HEK293 (cell line): Measurements from ENCODE around the gene RIN2.

Source experiments
- CTCF ChIP-seq: fragments of 450-650 bp; formaldehyde crosslinking; IDR thresholded peaks from 2 replicates; pipeline ENCODE4 v1.5.1; 2016; ENCODE audit warnings: missing biosample characterization, missing genetic modification characterization
- MZF1 ChIP-seq: fragments of 450-650 bp; formaldehyde crosslinking; IDR thresholded peaks from 2 replicates; pipeline ENCODE4 v1.5.1; 2017; ENCODE audit warnings: missing biosample characterization, missing genetic modification characterization, borderline replicate concordance
- PRDM1 ChIP-seq: fragments of 450-650 bp; formaldehyde crosslinking; IDR thresholded peaks from 2 replicates; pipeline ENCODE4; 2016; ENCODE audit warnings: missing biosample characterization, missing genetic modification characterization
- ZNF239 ChIP-seq: fragments of 450-650 bp; formaldehyde crosslinking; IDR thresholded peaks from 2 replicates; pipeline ENCODE4 v1.5.1; 2016; ENCODE audit warnings: missing biosample characterization, missing genetic modification characterization
- ZNF311 ChIP-seq: fragments of 450-650 bp; formaldehyde crosslinking; IDR thresholded peaks from 2 replicates; pipeline ENCODE4 v1.5.1; 2017; ENCODE audit warnings: missing biosample characterization, missing genetic modification characterization, borderline replicate concordance
- ZNF324 ChIP-seq: fragments of 450-650 bp; formaldehyde crosslinking; IDR thresholded peaks from 2 replicates; pipeline ENCODE4 v1.5.1; 2016; ENCODE audit warnings: missing biosample characterization, missing genetic modification characterization
- ZNF747 ChIP-seq: fragments of 450-650 bp; formaldehyde crosslinking; IDR thresholded peaks from 2 replicates; pipeline ENCODE4 v1.5.1; 2016; ENCODE audit warnings: missing biosample characterization, missing genetic modification characterization
- TF ChIP-seq, protein P1 (sequence below): fragments of 450-650 bp; formaldehyde crosslinking; IDR thresholded peaks from 2 replicates; pipeline ENCODE4 v1.5.1; 2016; ENCODE audit warnings: missing biosample characterization, missing genetic modification characterization

DNA sequence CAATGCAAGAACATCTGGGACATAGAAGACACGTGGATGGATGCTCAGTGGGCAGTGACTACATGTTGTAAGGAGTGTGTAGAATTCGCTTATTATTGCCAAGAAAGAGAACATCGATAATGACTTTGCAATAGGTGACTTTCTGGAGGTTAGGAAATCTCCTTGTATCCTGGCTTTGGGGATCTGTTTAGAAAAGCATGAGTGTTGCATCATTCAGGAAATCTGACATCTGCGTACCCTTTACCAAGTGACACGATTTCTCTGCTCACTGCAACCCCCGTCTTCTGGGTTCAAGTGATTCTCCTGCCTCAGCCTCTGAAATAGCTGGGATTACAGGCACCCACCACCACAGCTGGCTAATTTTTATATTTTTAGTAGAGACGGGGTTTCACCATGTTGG is 23.2 kb downstream of the RIN2 start:
- TF ChIP-seq ZNF324 = no peak
- TF ChIP-seq ZNF311 (tag by site-specific recombination) = no peak
- TF ChIP-seq CTCF (tag by site-specific recombination) = no peak
- TF ChIP-seq ZNF747 (tag by site-specific recombination) = no peak
- TF ChIP-seq MZF1 (tag by site-specific recombination) = no peak
- no peak for TF ChIP-seq PRDM1 (tag by site-specific recombination)
- TF ChIP-seq ZNF239 = no peak
- TF ChIP-seq, protein P1, sequence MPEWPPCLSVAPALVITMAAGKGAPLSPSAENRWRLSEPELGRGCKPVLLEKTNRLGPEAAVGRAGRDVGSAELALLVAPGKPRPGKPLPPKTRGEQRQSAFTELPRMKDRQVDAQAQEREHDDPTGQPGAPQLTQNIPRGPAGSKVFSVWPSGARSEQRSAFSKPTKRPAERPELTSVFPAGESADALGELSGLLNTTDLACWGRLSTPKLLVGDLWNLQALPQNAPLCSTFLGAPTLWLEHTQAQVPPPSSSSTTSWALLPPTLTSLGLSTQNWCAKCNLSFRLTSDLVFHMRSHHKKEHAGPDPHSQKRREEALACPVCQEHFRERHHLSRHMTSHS (tag by site-specific recombination) = no peak
